Cardiac muscle cell (in vitro differentiated cells and primary cell): ENCODE results near the gene MEGF6. TPM values are rescaled to one million over a fixed set of nuclear protein-coding genes. Genes with fewer than 3 reads are reported as not detected.

Experiments used
- DNase-seq, 2 donors: peaks; one replicate each; pipeline versions ENCODE4 v3.0.0 to v3.0.0-alpha.2; 2010 to 2017; ENCODE audit warnings: low read depth in 1 of 2, low spot score in 1 of 2
- H3K27ac ChIP-seq: fragments of 200-600 bp; sonication (generic); 2 replicates; pipeline ENCODE4 v1.5.1; 2016
- H3K27me3 ChIP-seq: fragments of 200-600 bp; sonication (generic); 2 replicates; pipeline ENCODE4 v1.6.0; 2016; ENCODE audit warnings: control low read depth
- H3K36me3 ChIP-seq: fragments of 200-600 bp; sonication (generic); 2 replicates; pipeline ENCODE4 v1.5.1; 2016; ENCODE audit warnings: control low read depth
- H3K4me1 ChIP-seq: fragments of 200-600 bp; sonication (generic); 2 replicates; pipeline ENCODE4 v1.8.1; 2017; ENCODE audit warnings: low read depth, mild to moderate bottlenecking, mixed run types
- H3K4me3 ChIP-seq: fragments of 200-600 bp; sonication (generic); 2 replicates; pipeline ENCODE4 v1.5.1; 2016; ENCODE audit warnings: mild to moderate bottlenecking
- H3K9me3 ChIP-seq: fragments of 200-600 bp; sonication (generic); 2 replicates; pipeline ENCODE4 v1.5.1; 2017; ENCODE audit warnings: low read depth, mild to moderate bottlenecking, control low read depth
- polyA plus RNA-seq: library from polyadenylated mRNA; unstranded; fragments of >200 nt; fragmentation: Nextera tagmentation; extraction: Ambion mirVana; gene quantifications from 2 replicates; pipeline ENCODE4 v1.2.1, GENCODE V29; 2016
- total RNA-seq: library from RNA; depleted of rRNA; stranded (reverse); fragments of >200 nt; gene quantifications from 2 replicates; pipeline ENCODE4 v1.2.3, GENCODE V29; 2016
- TF ChIP-seq, protein P1 (sequence below): IDR thresholded peaks from 2 replicates; pipeline ENCODE4 v1.5.1; 2012; ENCODE audit warnings: low read depth, mild to moderate bottlenecking, low read length

Gene MEGF6
- total and polyA plus RNA-seq, 2 experiments from 2014 or later, result 11.1 to 31.7 TPM

DNA sequence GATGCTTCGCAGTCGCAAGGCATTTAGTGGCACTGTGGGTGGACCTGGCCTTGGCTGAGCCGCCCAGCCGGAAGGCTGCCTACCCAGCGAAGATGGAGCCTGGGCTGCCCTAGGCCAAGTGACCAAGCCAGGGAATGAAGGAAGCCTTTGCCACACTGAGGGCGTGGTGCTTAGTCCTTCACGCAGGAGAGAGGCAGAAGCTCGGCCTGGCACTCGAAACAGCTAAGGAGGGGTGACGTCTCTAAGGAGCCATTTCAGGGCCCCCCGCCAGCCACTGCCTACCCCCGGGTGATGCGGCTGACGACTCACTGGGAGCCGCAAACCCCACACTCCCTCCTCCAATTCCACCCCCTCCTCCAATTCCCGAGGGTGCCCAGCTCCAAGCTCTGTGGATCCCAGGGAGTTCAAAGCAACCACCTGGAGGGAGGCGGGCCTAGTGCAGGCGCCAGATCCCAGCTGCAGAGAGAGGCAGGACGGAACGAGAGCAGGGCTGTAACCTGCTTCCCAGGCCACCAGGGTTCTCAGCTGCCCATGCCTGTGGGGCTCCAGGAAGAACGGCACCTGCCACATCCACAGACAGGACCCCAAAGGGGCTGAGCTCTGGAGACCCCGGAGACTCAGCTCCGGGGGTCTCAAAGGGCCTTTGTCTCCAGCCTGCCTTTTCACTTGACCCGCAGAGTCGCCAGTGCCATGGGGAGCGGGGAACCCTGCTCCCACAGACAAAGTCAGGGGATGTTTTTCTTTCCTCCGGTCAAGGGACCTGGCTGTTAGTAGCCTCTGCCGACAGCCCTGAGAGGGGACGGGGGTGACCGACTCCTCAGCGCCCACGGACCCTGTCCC is 81.0 kb downstream of the MEGF6 start:
- TF ChIP-seq, protein P1, sequence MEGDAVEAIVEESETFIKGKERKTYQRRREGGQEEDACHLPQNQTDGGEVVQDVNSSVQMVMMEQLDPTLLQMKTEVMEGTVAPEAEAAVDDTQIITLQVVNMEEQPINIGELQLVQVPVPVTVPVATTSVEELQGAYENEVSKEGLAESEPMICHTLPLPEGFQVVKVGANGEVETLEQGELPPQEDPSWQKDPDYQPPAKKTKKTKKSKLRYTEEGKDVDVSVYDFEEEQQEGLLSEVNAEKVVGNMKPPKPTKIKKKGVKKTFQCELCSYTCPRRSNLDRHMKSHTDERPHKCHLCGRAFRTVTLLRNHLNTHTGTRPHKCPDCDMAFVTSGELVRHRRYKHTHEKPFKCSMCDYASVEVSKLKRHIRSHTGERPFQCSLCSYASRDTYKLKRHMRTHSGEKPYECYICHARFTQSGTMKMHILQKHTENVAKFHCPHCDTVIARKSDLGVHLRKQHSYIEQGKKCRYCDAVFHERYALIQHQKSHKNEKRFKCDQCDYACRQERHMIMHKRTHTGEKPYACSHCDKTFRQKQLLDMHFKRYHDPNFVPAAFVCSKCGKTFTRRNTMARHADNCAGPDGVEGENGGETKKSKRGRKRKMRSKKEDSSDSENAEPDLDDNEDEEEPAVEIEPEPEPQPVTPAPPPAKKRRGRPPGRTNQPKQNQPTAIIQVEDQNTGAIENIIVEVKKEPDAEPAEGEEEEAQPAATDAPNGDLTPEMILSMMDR, result no peak
- no peaks in the 10 kb centered on the region for H3K9me3 ChIP-seq
- H3K4me1 ChIP-seq, result peaks cover 27% of the 10 kb centered on the region
- H3K27me3 ChIP-seq, result no peaks in the 10 kb centered on the region
- H3K4me3 ChIP-seq, result peak overlapping the region; percentile 78
- peak in 1 of 2 donors; percentile 32 for DNase-seq
- no peaks in the 10 kb centered on the region for H3K36me3 ChIP-seq
- no peak overlapping the region for H3K27ac ChIP-seq

DNA sequence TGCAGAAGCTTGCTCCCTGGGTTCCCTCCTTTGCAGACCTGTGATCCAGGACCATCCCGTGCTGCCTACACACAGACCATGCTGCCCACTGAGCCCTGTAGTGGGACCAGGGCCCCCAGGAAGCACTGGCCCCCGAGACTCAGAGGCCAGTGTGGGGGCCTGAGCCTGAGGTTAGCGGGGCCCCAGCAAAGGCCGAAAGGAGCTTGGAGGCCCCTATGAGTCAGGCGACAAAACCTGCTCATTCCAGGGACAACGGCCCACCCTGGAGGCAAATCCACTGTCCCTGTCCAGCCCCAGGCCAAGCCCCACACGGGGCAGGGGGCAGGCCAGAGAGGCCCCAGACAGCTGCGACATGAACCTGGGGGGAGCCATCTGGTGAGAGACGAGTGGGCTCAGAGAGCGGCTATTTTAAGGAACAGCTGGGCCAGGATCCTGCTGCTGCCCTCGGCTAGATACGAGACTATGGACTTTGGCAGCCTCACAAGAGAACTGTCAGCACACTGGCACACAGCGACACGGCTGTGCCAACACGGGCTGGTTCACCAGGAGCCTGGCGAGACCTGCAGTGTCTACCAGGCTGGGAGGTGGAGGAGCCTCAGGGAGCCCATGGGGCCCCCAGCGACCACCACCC is 82.1 kb downstream of the MEGF6 start:
- TF ChIP-seq, protein P1, result no peak
- DNase-seq, result peak in 1 of 2 donors; percentile 72
- Histone ChIP-seq H3K4me1 (peaks cover 27% of the 10 kb centered on the region), H3K27me3 (no peaks in the 10 kb centered on the region), H3K27ac (no peak overlapping the region), H3K4me3 (no peak overlapping the region), H3K36me3 (no peaks in the 10 kb centered on the region), H3K9me3 (no peaks in the 10 kb centered on the region)

DNA sequence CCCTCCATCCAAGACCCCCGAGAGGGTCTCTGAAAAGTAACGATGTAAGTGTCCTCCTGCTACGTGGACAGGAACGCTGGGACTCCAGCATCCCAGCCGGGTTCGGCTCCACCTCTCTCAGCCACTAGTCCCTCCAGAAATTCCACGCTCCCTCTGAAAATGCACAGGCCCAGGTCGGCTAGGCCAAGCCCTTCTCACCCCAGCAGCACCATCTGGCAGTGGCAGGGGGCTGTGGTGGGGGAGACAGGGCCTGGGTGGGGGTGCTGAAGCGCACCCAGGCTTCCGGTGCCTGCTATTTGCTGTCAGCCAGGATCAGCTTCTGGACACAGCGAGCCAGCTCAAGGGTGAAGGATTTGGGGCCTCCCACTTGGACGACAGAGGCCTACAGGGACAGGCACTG is 83.5 kb downstream of the MEGF6 start:
- no peaks in the 10 kb centered on the region for H3K36me3 ChIP-seq
- H3K27ac ChIP-seq, result no peak overlapping the region
- no peak overlapping the region for H3K4me3 ChIP-seq
- DNase-seq, result no peak
- H3K27me3 ChIP-seq, result no peaks in the 10 kb centered on the region
- TF ChIP-seq, protein P1, result no peak
- no peaks in the 10 kb centered on the region for H3K9me3 ChIP-seq
- H3K4me1 ChIP-seq, result peaks cover 27% of the 10 kb centered on the region

DNA sequence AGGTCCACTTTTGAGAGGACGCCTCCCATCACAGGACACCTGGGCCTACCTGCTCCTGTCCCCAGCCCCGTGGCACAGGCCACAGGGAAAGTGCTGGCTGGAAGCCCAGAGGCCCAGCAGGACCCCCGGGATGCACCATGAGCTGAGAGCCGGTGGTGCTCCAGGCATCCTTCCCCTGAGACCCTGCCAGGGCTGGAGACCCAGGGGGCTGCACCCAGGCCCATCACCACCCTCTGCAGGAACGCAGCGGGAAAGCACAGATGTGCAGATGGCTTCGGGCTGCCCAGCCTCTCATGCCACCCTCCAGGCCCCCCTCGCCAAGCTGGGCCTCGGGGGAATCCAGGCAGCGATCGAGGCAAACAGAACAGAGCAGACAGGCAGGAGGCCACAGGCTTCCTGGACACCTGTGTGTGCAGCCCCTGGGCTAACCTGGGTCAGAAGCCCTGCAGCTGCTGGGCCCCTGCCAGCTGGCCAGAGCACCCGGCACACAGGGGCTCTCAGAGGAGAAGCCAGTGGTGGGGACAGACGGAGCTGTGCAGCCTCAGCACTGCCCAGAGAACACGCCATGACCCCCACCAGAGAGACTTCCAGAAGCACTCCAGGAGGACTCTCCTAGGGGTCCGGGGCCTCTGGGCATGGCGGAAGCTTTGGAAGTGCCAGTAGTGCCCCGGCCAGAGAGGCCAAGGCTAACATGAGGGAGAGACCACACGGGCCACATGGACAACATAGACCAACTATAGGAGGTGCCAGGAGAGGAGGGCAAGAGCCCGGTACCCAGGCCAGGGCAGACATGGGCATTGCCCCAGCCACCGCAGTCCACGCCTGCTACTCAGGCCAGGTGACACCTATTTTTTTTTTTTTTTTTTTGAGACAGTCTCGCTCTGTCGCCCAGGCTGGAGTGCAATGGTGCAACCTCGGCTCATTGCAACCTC is 85.5 kb downstream of the MEGF6 start:
- TF ChIP-seq, protein P1, result no peak
- Histone ChIP-seq H3K27ac (no peak overlapping the region), H3K4me1 (peaks cover 21% of the 10 kb centered on the region), H3K27me3 (no peaks in the 10 kb centered on the region), H3K36me3 (no peaks in the 10 kb centered on the region), H3K4me3 (no peak overlapping the region), H3K9me3 (no peaks in the 10 kb centered on the region)
- DNase-seq, result no peak

DNA sequence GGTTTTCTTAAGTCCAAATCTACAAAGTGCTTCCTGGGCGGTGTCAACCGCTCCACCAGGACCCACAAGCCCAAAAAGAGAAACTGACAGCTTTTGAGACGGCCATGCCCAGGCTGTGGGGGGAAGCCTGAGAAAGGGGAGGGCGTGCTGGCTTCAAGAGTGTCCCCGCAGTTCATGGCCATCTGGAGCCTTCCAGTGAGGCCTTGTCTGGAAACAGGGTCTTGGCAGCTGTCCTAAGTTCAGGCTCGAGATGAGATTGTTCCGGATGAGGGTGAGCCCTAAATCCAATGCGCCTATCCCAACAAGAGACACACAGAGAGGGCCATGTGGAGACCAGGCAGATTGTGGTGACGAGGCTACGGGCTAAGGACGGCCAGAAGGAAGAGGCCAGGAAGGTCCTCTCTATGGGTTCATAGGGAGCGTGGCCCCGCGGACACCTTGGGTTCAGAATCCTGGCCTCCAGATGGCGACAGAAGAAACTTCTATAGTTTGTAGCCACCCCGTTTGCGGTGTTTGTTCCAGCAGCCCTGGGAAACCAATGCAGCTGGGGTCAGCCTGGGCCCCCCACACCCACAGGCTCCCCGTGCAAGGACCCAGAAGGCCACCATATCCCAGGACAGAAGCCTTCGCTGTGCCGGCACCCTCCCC is 86.6 kb downstream of the MEGF6 start:
- Histone ChIP-seq H3K36me3 (no peaks in the 10 kb centered on the region), H3K4me3 (no peak overlapping the region), H3K27ac (no peak overlapping the region), H3K9me3 (no peaks in the 10 kb centered on the region), H3K27me3 (no peaks in the 10 kb centered on the region), H3K4me1 (peaks cover 10% of the 10 kb centered on the region)
- no peak for DNase-seq
- TF ChIP-seq, protein P1, result no peak
